ENCODE results near the gene SLC22A24.
"Not testable (repeated sequence)": the region's sequence is repeated elsewhere in the genome, so short reads cannot be mapped to it uniquely, and the experiment has no call there.

SLC22A24 gene

DNA sequence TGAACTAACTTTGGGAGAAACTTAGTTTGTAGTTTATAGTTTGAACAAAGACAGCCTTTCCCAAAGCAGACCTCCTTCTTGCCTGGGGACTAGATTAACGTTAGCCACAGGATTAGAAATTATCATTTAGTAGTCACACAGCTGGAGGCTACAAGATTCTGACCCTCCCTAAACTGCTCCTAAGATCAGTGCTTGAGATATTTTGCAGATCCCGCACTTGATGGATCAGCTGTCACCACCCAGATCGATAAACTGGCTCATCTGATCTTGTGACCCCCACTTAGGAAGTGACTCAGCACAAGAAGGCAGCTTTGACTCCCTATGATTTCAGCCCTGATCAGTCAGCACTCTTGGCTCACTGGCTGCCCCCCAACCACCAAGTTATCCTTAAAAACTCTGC is 1.6 kb downstream of the SLC22A24 start:
- DNase-seq (ENCODE audit: low read depth) = no peak
- TF ChIP-seq, protein P1, sequence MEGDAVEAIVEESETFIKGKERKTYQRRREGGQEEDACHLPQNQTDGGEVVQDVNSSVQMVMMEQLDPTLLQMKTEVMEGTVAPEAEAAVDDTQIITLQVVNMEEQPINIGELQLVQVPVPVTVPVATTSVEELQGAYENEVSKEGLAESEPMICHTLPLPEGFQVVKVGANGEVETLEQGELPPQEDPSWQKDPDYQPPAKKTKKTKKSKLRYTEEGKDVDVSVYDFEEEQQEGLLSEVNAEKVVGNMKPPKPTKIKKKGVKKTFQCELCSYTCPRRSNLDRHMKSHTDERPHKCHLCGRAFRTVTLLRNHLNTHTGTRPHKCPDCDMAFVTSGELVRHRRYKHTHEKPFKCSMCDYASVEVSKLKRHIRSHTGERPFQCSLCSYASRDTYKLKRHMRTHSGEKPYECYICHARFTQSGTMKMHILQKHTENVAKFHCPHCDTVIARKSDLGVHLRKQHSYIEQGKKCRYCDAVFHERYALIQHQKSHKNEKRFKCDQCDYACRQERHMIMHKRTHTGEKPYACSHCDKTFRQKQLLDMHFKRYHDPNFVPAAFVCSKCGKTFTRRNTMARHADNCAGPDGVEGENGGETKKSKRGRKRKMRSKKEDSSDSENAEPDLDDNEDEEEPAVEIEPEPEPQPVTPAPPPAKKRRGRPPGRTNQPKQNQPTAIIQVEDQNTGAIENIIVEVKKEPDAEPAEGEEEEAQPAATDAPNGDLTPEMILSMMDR (IDR thresholded peaks at IDR 0.05; ENCODE audit: low read depth, low read length, missing control alignments) = no peak
- H3K4me3 ChIP-seq (ENCODE audit: low read depth, low read length) = no peak overlapping the region

- no peak overlapping the region for H3K4me3 ChIP-seq (ENCODE audit: low read depth, low read length)
- TF ChIP-seq, protein P1 (IDR thresholded peaks at IDR 0.05; ENCODE audit: low read depth, low read length, missing control alignments) = no peak
- no peak for DNase-seq (ENCODE audit: low read depth)
Measured at GRCh38 chr11:63132985-63133775, 10.8 kb downstream of the SLC22A24 start.

- DNase-seq (ENCODE audit: low read depth) = no peak
- TF ChIP-seq, protein P1 (IDR thresholded peaks at IDR 0.05; ENCODE audit: low read depth, low read length, missing control alignments) = no peak
- no peak overlapping the region for H3K4me3 ChIP-seq (ENCODE audit: low read depth, low read length)
Measured at GRCh38 chr11:63099555-63099954, 44.5 kb downstream of the SLC22A24 start.

DNA sequence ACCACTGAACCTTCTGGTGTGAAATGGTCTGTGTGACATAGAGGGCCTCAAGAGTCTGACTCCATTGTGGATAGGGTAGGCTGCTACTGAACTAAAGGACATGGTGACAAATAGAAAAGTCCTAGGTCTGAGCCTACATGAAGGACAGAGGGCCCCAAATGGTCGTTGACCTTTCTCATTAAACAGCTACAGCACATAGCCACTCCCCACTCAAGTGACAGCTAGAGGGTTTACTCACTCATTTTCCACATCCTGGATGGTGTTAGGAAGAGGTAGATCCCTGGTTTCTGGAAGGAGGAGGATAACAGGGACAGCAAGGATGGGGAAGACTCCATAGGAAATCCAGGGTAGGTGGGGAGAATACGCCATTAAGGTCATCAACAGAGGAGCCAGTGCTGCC is 63.3 kb downstream of the SLC22A24 start:
- no peak for DNase-seq (ENCODE audit: low read depth)
- no peak overlapping the region for H3K4me3 ChIP-seq (ENCODE audit: low read depth, low read length)
- TF ChIP-seq, protein P1 (IDR thresholded peaks at IDR 0.05; ENCODE audit: low read depth, low read length, missing control alignments) = no peak

GRCh38 chr11:63046203-63046602 is 97.8 kb downstream of the SLC22A24 start:
- H3K4me3 ChIP-seq (ENCODE audit: low read depth, low read length); DNase-seq (ENCODE audit: low read depth): not testable (repeated sequence)

GRCh38 chr11:63042596-63042995 is 101.4 kb downstream of the SLC22A24 start:
- DNase-seq (ENCODE audit: low read depth) = no peak
- no peak overlapping the region for H3K4me3 ChIP-seq (ENCODE audit: low read depth, low read length)
- TF ChIP-seq, protein P1 (IDR thresholded peaks at IDR 0.05; ENCODE audit: low read depth, low read length, missing control alignments) = no peak

DNA sequence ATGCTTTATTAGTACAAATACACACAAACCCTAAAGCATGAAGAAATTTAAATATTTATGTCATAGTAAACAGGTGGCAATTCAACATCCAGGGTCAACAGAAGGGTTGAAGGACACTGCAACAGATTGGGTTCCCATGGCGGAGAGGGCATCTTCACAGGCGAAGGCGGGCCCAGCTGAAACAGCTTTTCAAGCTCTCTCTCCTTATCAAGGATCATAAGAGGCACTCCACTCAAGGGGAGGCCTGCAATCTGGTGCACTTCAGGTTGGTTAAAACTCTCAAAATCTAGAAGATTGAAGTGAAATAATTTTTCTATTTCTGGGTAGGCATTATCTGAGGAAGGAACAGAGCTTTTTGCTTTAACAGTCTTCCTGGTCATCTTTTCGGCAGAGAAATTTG is 111.6 kb downstream of the SLC22A24 start:
- DNase-seq (ENCODE audit: low read depth) = no peak
- H3K4me3 ChIP-seq (ENCODE audit: low read depth, low read length) = no peak overlapping the region
- TF ChIP-seq, protein P1 (IDR thresholded peaks at IDR 0.05; ENCODE audit: low read depth, low read length, missing control alignments) = no peak

All from GM12864 (cell line).